Endodermal cell (in vitro differentiated cells): ENCODE data around the gene KIRREL3. TPM values are rescaled to one million over a fixed set of nuclear protein-coding genes. Genes with fewer than 3 reads are reported as not detected.
A peak's percentile ranks its signal among the peaks of the same experiment; 100 is the strongest.

Experiments used
- DNase-seq: peaks from one replicate; pipeline ENCODE4 v3.0.0-alpha.2; 2017
- H3K27ac ChIP-seq: 2 replicates; pipeline ENCODE4 v1.5.1; 2013; ENCODE audit warnings: mild to moderate bottlenecking, low read depth, low read length, moderate library complexity
- H3K27me3 ChIP-seq: 2 replicates; pipeline ENCODE4 v1.6.1; 2013; ENCODE audit warnings: mild to moderate bottlenecking, low read length, moderate library complexity; ENCODE audit not compliant: insufficient read depth, control insufficient read depth, poor library complexity, severe bottlenecking
- H3K36me3 ChIP-seq: 2 replicates; pipeline ENCODE4 v1.7.0; 2013; ENCODE audit warnings: mild to moderate bottlenecking, low read length, moderate library complexity; ENCODE audit not compliant: control insufficient read depth, insufficient read depth
- H3K4me1 ChIP-seq: one replicate; pipeline ENCODE4 v1.7.0; 2013; ENCODE audit warnings: low read length; ENCODE audit not compliant: control insufficient read depth, insufficient read depth
- H3K4me3 ChIP-seq: 2 replicates; pipeline ENCODE4 v1.5.1; 2013; ENCODE audit warnings: mild to moderate bottlenecking, low read length, moderate library complexity
- H3K9ac ChIP-seq: 2 replicates; pipeline ENCODE4 v1.6.1; 2013; ENCODE audit warnings: mild to moderate bottlenecking, low read length, moderate library complexity; ENCODE audit not compliant: poor library complexity, severe bottlenecking; ENCODE audit errors: extremely low read depth
- H3K9me3 ChIP-seq: 2 replicates; pipeline ENCODE4 v1.6.1; 2013; ENCODE audit warnings: mild to moderate bottlenecking, low read length, moderate library complexity; ENCODE audit not compliant: control insufficient read depth
- H3K27ac Mint-ChIP-seq: 2 replicates; pipeline ENCODE4 v1.8.0; 2020; ENCODE audit warnings: mixed read lengths
- H3K27me3 Mint-ChIP-seq: 2 replicates; pipeline ENCODE4 v1.8.0; 2021; ENCODE audit warnings: mild to moderate bottlenecking, mixed read lengths; ENCODE audit not compliant: insufficient read depth
- H3K36me3 Mint-ChIP-seq: 2 replicates; pipeline ENCODE4 v1.8.0; 2020; ENCODE audit warnings: low read depth, mixed read lengths
- H3K4me1 Mint-ChIP-seq: 2 replicates; pipeline ENCODE4 v1.8.0; 2020; ENCODE audit warnings: mixed read lengths
- H3K4me3 Mint-ChIP-seq: 2 replicates; pipeline ENCODE4 v1.8.0; 2020; ENCODE audit warnings: mild to moderate bottlenecking, moderate library complexity, mixed read lengths
- H3K9me3 Mint-ChIP-seq: 2 replicates; pipeline ENCODE4 v1.8.0; 2020; ENCODE audit warnings: mild to moderate bottlenecking, mixed read lengths
- WGBS, 2 experiments: methylation state at CpG; one replicate each; pipeline versions ENCODE4 v1.1.5 to v1.1.7; 2013; ENCODE audit warnings: missing lambda C conversion rate in 2 of 2, mixed read lengths in 1 of 2; ENCODE audit not compliant: insufficient coverage in 1 of 2, insufficient read length in 1 of 2; 5-methylcytosine and 5-hydroxymethylcytosine counted together
- total RNA-seq, 2 donors: library from RNA; stranded (reverse); fragmentation: NEBNext Ultra II Directional in 1 of 2; extraction: Animal tissue kit (Norgen Biotek cat#: 25700) in 1 of 2; gene quantifications; 2 replicates in 1 of 2; 3 replicates in 1 of 2; pipeline ENCODE4 v1.2.1, GENCODE V29; 2021
- TF ChIP-seq, protein P1 (sequence below): fragments of 200-600 bp; sonication (generic); conservative IDR thresholded peaks from 2 replicates; pipeline ENCODE4 v1.5.0; 2021; ENCODE audit warnings: antibody characterized with exemption, mild to moderate bottlenecking

KIRREL3 gene
- total RNA-seq, 2 donors from 2014 or later: 1.1 to 1.4 TPM

DNA sequence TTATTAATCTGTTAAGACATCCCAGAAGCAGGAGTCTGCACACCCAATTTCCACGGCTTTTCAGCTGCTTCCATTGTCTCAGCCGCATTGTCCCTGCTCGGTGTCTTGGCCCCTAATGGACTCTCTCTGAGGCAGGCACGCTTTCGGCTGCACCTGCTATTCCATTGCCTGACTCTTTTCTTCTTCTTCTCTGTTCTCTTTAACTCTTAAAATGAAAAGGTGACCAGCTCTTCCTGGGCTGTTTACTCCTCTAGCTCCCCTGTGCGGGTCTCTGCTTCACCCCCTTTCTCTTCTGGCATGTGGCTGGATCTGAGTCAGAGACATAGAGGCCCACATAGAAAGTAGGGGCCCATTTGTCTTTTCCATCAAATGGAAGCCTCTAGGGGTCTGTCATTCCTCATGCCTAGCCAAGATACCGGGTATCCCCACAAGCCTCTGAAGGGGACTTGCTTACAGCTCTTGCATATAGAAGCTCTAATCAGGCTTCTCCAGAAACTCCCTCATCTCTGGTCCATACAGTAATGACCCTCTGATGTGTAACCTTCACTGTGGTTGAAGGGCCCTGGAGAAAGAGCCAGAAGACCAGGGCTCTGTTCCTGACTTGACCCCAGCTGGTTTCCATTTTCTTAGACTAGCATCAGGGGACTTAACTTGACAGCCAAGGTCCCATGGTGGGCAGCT lies 401.2 kb downstream of the KIRREL3 start:
- no peak for DNase-seq
- Histone ChIP-seq H3K27ac (peak overlapping the region; percentile 75), H3K4me1 (peaks cover 10% of the 10 kb centered on the region), H3K9ac (no peak overlapping the region), H3K27me3 (no peaks in the 10 kb centered on the region), H3K9me3 (no peaks in the 10 kb centered on the region), H3K36me3 (no peaks in the 10 kb centered on the region), H3K4me3 (no peak overlapping the region)
- no peak overlapping the region for H3K27ac Mint-ChIP-seq
- H3K36me3 Mint-ChIP-seq: no peaks in the 10 kb centered on the region
- H3K4me1 Mint-ChIP-seq: peaks cover 23% of the 10 kb centered on the region
- 87 to 94% methylated on average over 7 of the region's 7 CpGs for WGBS, 2 experiments
- H3K9me3 Mint-ChIP-seq: no peaks in the 10 kb centered on the region
- TF ChIP-seq, protein P1, sequence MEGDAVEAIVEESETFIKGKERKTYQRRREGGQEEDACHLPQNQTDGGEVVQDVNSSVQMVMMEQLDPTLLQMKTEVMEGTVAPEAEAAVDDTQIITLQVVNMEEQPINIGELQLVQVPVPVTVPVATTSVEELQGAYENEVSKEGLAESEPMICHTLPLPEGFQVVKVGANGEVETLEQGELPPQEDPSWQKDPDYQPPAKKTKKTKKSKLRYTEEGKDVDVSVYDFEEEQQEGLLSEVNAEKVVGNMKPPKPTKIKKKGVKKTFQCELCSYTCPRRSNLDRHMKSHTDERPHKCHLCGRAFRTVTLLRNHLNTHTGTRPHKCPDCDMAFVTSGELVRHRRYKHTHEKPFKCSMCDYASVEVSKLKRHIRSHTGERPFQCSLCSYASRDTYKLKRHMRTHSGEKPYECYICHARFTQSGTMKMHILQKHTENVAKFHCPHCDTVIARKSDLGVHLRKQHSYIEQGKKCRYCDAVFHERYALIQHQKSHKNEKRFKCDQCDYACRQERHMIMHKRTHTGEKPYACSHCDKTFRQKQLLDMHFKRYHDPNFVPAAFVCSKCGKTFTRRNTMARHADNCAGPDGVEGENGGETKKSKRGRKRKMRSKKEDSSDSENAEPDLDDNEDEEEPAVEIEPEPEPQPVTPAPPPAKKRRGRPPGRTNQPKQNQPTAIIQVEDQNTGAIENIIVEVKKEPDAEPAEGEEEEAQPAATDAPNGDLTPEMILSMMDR: no peak
- H3K4me3 Mint-ChIP-seq: no peak overlapping the region
- H3K27me3 Mint-ChIP-seq: peaks cover 7% of the 10 kb centered on the region

DNA sequence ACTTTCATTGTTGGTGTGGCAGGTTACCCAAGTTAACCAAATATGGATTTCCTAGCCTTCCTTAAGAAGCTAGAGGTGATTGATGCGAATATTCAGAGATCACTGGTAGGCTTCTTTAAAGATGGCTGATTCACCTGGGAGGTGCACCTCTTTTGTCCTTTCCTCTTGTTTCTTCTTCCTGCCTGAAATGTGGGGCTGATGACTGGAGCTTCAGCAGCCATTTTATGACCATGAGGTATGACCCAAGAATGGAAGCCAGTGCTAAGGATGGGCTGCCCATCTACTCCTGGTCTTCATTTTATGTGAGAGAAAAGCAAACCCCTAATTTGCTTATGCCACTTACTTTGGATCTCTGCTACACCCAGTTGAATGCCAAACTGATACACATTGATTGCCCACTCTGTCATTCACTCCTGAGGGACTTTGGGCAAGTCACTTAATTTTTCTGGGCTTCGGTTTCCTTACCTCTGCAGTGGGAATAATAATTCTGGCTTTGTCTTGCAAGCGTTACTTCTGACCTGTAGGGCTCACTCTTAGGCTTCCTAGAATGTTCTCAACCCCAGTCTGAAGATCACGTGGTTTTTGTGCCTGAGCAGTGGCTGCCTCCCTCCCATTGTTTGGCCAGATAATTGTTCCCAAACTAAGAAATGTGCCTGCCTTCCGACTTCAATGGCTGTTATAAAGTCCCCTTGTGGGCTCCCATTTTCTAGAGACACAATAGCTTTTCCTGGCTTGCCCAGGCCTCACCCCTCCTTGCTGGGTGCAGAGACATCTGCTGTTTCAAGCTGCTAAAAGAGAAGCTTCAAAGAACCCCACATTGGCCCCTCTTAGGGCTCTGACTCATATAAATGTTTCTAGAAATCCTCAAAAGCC lies 402.0 kb downstream of the KIRREL3 start:
- H3K4me1 ChIP-seq: peaks cover 10% of the 10 kb centered on the region
- no peaks in the 10 kb centered on the region for H3K9me3 ChIP-seq
- no peaks in the 10 kb centered on the region for H3K27me3 ChIP-seq
- H3K4me3 ChIP-seq: no peak overlapping the region
- H3K9ac ChIP-seq: no peak overlapping the region
- TF ChIP-seq, protein P1: peak; percentile 25
- Mint-ChIP-seq H3K4me1 (peaks cover 23% of the 10 kb centered on the region), H3K27ac (no peak overlapping the region), H3K27me3 (peaks cover 8% of the 10 kb centered on the region), H3K36me3 (no peaks in the 10 kb centered on the region), H3K9me3 (no peaks in the 10 kb centered on the region), H3K4me3 (no peak overlapping the region)
- WGBS, 2 experiments: 78 to 88% methylated on average over 5 of the region's 5 CpGs
- peak overlapping the region; percentile 75 for H3K27ac ChIP-seq
- no peak for DNase-seq
- H3K36me3 ChIP-seq: no peaks in the 10 kb centered on the region

DNA sequence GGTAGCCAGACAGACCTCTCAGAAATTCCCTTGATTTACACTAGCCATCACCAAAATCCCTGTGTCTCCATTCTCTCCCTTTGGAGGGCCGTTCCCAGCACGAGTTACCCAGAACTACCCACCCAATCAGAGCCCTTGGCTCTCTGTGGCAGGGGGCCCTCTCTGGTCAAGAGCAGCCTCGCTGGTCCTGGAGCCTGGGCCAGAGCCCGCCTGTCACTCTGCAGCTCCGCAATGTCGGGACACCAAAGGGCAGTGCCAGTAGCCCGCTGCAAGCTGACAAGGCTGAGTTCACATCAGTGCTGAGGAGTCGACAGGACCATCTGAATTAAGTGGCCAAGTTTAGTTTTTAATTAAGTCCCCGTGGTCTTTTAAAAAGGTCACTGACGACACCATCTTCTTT lies 403.5 kb downstream of the KIRREL3 start:
- Histone ChIP-seq H3K27ac (no peak overlapping the region), H3K36me3 (no peaks in the 10 kb centered on the region), H3K4me3 (no peak overlapping the region), H3K9me3 (no peaks in the 10 kb centered on the region), H3K27me3 (no peaks in the 10 kb centered on the region), H3K9ac (no peak overlapping the region), H3K4me1 (peaks cover 6% of the 10 kb centered on the region)
- peak; percentile 67 for DNase-seq
- peaks cover 8% of the 10 kb centered on the region for H3K27me3 Mint-ChIP-seq
- WGBS, 2 experiments: 86 to 93% methylated on average over 8 to 10 of the region's 10 CpGs
- H3K27ac Mint-ChIP-seq: no peak overlapping the region
- peaks cover 22% of the 10 kb centered on the region for H3K4me1 Mint-ChIP-seq
- H3K4me3 Mint-ChIP-seq: no peak overlapping the region
- TF ChIP-seq, protein P1: no peak
- H3K36me3 Mint-ChIP-seq: no peaks in the 10 kb centered on the region
- H3K9me3 Mint-ChIP-seq: no peaks in the 10 kb centered on the region
